AG04449 (cell line): ENCODE data around the gene NFU1.

ENCODE experiments used
- CTCF ChIA-PET: fragments of 350-600 bp; formaldehyde crosslinking; extraction: SDS; loops from one replicate; lab custom pipeline; 2021; ENCODE audit warnings: antibody characterized with exemption; lab: Yijun Ruan, JAX
- POLR2A ChIA-PET: fragments of 400-600, 350-600 bp; formaldehyde crosslinking; extraction: SDS; loops from one replicate; lab custom pipeline; 2020; ENCODE audit warnings: antibody characterized with exemption, inconsistent platforms; lab: Yijun Ruan, JAX
- DNase-seq: peaks from one replicate; pipeline ENCODE4 v3.0.0-alpha.2; 2010; ENCODE audit warnings: low read depth, low spot score
- H3K4me3 ChIP-seq: 2 replicates; pipeline ENCODE4 v1.5.1; 2011; ENCODE audit warnings: low read depth, mild to moderate bottlenecking, control low read depth, low read length
- TF ChIP-seq, protein P1 (sequence below): IDR thresholded peaks from one replicate; pipeline ENCODE4 v1.5.1; 2011; ENCODE audit warnings: mild to moderate bottlenecking, moderate library complexity, low read length, control low read depth, inconsistent platforms; ENCODE audit not compliant: insufficient read depth; ENCODE audit errors: missing control alignments

The NFU1 gene

GRCh38 chr2:69474688-69475087, 37.5 kb upstream of the NFU1 start:
- H3K4me3 ChIP-seq, result no peak overlapping the region
- TF ChIP-seq, protein P1, sequence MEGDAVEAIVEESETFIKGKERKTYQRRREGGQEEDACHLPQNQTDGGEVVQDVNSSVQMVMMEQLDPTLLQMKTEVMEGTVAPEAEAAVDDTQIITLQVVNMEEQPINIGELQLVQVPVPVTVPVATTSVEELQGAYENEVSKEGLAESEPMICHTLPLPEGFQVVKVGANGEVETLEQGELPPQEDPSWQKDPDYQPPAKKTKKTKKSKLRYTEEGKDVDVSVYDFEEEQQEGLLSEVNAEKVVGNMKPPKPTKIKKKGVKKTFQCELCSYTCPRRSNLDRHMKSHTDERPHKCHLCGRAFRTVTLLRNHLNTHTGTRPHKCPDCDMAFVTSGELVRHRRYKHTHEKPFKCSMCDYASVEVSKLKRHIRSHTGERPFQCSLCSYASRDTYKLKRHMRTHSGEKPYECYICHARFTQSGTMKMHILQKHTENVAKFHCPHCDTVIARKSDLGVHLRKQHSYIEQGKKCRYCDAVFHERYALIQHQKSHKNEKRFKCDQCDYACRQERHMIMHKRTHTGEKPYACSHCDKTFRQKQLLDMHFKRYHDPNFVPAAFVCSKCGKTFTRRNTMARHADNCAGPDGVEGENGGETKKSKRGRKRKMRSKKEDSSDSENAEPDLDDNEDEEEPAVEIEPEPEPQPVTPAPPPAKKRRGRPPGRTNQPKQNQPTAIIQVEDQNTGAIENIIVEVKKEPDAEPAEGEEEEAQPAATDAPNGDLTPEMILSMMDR, result no peak
- ChIA-PET CTCF (no interaction called here), POLR2A (no interaction called here)
- DNase-seq, result no peak

DNA sequence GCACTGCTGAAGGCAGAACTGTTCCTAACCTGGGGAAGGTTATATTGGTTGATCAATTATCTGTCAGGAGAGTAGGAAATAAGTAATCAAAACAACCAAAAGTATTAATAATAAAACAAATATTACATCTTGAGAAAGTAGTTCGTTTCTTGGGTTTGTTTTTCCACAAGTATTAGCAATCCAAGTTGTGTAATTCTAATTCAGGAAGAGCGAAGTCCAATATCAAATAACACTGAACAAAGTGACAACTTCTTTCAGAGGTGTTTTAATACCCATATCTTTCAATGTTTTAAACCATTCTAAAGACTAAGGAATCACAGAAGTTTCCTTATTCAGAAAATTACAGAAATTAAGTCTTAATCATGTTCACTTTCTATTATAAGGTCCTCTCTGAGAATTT, 34.6 kb upstream of the NFU1 start:
- no peak overlapping the region for H3K4me3 ChIP-seq
- DNase-seq, result no peak
- POLR2A ChIA-PET, result no interaction called here
- TF ChIP-seq, protein P1, result no peak
- CTCF ChIA-PET, result interaction anchor here (1.0 kb wide), 1 partner anchor 42 kb away, joined by 3 read pairs; no protein-coding TSS in a partner anchor

- CTCF ChIA-PET, result no interaction called here
- POLR2A ChIA-PET, result no interaction called here
- H3K4me3 ChIP-seq, result no peak overlapping the region
- no peak for DNase-seq
- TF ChIP-seq, protein P1, result no peak
Measured at GRCh38 chr2:69470911-69471310, 33.7 kb upstream of the NFU1 start.

- no peak overlapping the region for H3K4me3 ChIP-seq
- ChIA-PET POLR2A (no interaction called here), CTCF (interaction anchor here (1.4 kb wide), 1 partner anchor 347 kb away, joined by 3 read pairs; no protein-coding TSS in a partner anchor)
- DNase-seq, result no peak
- TF ChIP-seq, protein P1, result no peak
Measured at GRCh38 chr2:69469784-69470183, 32.5 kb upstream of the NFU1 start.

DNA sequence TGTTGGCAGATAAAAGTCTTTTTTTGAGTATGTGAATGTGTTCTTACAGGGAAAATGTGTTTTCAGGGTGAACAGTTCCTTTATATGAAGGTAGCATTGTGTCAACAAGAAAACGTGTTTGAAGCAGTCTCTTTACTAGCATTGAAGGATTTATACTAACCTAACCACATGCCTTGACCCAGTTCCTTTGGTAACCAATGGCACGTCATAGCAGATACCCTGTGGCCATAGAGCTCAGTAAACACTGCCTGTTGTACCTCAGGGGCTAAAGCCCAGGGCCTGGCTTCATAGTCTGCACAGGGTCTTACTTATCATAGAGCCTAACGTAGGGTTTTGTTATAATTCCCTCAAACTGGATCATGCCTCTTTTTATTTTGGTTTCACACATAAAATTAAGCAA, 32.1 kb upstream of the NFU1 start:
- ChIA-PET POLR2A (no interaction called here), CTCF (interaction anchor here (1.4 kb wide), 1 partner anchor 347 kb away, joined by 3 read pairs; no protein-coding TSS in a partner anchor)
- TF ChIP-seq, protein P1, result no peak
- DNase-seq, result no peak
- H3K4me3 ChIP-seq, result no peak overlapping the region

- CTCF ChIA-PET, result no interaction called here
- DNase-seq, result no peak
- POLR2A ChIA-PET, result no interaction called here
- TF ChIP-seq, protein P1, result no peak
- no peak overlapping the region for H3K4me3 ChIP-seq
Measured at GRCh38 chr2:69466728-69467127, 29.5 kb upstream of the NFU1 start.
